ENCODE data around the gene CST9. TPM values are rescaled to one million over a fixed set of nuclear protein-coding genes. Genes with fewer than 3 reads are reported as not detected.

The CST9 gene
- total and polyA plus RNA-seq, 2 of the 13 experiments (the other 11 are each of a cell fraction or from before 2014, with no cell fraction given): 0.07 TPM; not detected in 1

GRCh38 chr20:23640018-23640601 is 34.4 kb upstream of the CST9 start (continued):
- TF ChIP-seq, protein P1, sequence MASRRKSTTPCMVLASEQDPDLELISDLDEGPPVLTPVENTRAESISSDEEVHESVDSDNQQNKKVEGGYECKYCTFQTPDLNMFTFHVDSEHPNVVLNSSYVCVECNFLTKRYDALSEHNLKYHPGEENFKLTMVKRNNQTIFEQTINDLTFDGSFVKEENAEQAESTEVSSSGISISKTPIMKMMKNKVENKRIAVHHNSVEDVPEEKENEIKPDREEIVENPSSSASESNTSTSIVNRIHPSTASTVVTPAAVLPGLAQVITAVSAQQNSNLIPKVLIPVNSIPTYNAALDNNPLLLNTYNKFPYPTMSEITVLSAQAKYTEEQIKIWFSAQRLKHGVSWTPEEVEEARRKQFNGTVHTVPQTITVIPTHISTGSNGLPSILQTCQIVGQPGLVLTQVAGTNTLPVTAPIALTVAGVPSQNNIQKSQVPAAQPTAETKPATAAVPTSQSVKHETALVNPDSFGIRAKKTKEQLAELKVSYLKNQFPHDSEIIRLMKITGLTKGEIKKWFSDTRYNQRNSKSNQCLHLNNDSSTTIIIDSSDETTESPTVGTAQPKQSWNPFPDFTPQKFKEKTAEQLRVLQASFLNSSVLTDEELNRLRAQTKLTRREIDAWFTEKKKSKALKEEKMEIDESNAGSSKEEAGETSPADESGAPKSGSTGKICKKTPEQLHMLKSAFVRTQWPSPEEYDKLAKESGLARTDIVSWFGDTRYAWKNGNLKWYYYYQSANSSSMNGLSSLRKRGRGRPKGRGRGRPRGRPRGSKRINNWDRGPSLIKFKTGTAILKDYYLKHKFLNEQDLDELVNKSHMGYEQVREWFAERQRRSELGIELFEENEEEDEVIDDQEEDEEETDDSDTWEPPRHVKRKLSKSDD (CRISPR knock-in tag; IDR thresholded peaks at IDR 0.05; ENCODE audit: low read depth): 0 out of 2 replicates have a peak, but pooled peaks have one; percentile 10
- TF ChIP-seq ZNF564 (CRISPR knock-in tag; IDR thresholded peaks at IDR 0.05) (peak; percentile 99), ELF1 (CRISPR knock-in tag; IDR thresholded peaks at IDR 0.05) (no peak), ZFY (CRISPR knock-in tag; IDR thresholded peaks at IDR 0.05) (peak; percentile 35; the same call in 1 of the 2 replicates), ZBTB43 (CRISPR knock-in tag; conservative IDR thresholded peaks at IDR 0.05) (no peak), TRIM24 (CRISPR knock-in tag; IDR thresholded peaks at IDR 0.05) (no peak), EHMT2 (IDR thresholded peaks at IDR 0.05; ENCODE audit: borderline replicate concordance, low read depth, low read length) (no peak), MATR3 (CRISPR knock-in tag; IDR thresholded peaks at IDR 0.05) (no peak), RAD21 (CRISPR knock-in tag; IDR thresholded peaks at IDR 0.05) (no peak), KMT2B (CRISPR knock-in tag; IDR thresholded peaks at IDR 0.05) (peak; percentile 22; the same call in 1 of the 2 replicates), ZFP1 (CRISPR knock-in tag; IDR thresholded peaks at IDR 0.05) (no peak), HNF4A (CRISPR knock-in tag; IDR thresholded peaks at IDR 0.05) (peak; percentile 81), HDAC6 (IDR thresholded peaks at IDR 0.05; ENCODE audit: low read depth, low read length) (no peak), ZNF720 (CRISPR knock-in tag; IDR thresholded peaks at IDR 0.05) (no peak), GABPB1 (CRISPR knock-in tag; IDR thresholded peaks at IDR 0.05) (peak; percentile 37; the same call in 1 of the 2 replicates), YY1 (IDR thresholded peaks at IDR 0.05; ENCODE audit: insufficient read depth, insufficient replicate concordance, low read depth, low read length) (peak; percentile 38), ZNF709 (CRISPR knock-in tag; IDR thresholded peaks at IDR 0.05) (0 out of 2 replicates have a peak, but pooled peaks have one; percentile 47), RXRA (CRISPR knock-in tag; IDR thresholded peaks at IDR 0.05) (peak; percentile 66), ZSCAN9 (CRISPR knock-in tag; IDR thresholded peaks at IDR 0.05; ENCODE audit: borderline replicate concordance) (no peak), ZSCAN21 (CRISPR knock-in tag; IDR thresholded peaks at IDR 0.05; ENCODE audit: borderline replicate concordance) (0 out of 2 replicates have a peak, but pooled peaks have one; percentile 13), ZNF784 (CRISPR knock-in tag; IDR thresholded peaks at IDR 0.05; ENCODE audit: borderline replicate concordance) (peak; percentile 64; the same call in 1 of the 2 replicates)
- TF ChIP-seq, protein P2, sequence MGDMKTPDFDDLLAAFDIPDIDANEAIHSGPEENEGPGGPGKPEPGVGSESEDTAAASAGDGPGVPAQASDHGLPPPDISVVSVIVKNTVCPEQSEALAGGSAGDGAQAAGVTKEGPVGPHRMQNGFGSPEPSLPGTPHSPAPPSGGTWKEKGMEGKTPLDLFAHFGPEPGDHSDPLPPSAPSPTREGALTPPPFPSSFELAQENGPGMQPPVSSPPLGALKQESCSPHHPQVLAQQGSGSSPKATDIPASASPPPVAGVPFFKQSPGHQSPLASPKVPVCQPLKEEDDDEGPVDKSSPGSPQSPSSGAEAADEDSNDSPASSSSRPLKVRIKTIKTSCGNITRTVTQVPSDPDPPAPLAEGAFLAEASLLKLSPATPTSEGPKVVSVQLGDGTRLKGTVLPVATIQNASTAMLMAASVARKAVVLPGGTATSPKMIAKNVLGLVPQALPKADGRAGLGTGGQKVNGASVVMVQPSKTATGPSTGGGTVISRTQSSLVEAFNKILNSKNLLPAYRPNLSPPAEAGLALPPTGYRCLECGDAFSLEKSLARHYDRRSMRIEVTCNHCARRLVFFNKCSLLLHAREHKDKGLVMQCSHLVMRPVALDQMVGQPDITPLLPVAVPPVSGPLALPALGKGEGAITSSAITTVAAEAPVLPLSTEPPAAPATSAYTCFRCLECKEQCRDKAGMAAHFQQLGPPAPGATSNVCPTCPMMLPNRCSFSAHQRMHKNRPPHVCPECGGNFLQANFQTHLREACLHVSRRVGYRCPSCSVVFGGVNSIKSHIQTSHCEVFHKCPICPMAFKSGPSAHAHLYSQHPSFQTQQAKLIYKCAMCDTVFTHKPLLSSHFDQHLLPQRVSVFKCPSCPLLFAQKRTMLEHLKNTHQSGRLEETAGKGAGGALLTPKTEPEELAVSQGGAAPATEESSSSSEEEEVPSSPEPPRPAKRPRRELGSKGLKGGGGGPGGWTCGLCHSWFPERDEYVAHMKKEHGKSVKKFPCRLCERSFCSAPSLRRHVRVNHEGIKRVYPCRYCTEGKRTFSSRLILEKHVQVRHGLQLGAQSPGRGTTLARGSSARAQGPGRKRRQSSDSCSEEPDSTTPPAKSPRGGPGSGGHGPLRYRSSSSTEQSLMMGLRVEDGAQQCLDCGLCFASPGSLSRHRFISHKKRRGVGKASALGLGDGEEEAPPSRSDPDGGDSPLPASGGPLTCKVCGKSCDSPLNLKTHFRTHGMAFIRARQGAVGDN (CRISPR knock-in tag; IDR thresholded peaks at IDR 0.05): peak; percentile 54

Data from HepG2 (cell line).